Measurements from ENCODE around the gene CXCL3. TPM values are rescaled to one million over a fixed set of nuclear protein-coding genes. Genes with fewer than 3 reads are reported as not detected.

The CXCL3 gene
- total RNA-seq, 1 donor from 2014 or later = 0.20 TPM

DNA sequence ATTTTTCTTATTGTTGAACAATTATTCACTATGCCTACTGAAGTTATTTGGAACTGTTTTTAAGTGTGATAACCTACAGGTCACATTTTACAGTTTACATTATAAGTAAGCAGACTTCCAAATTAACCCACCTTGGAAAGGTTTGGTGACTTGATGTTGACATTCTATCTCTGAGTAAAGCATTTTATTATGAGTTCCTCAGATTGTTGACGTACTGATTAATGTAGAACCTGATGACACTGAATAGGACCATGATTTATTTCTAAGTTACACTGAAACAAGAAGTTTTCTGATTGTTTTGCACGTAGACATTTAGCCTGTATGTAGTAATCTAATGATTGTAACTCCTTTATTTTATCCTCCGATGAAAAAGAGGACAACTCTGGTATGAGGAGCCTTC is 17.0 kb upstream of the CXCL3 start:
- H3K4me3 Mint-ChIP-seq (ENCODE audit: unreplicated experiment) = no peak overlapping the region
- H3K9me3 Mint-ChIP-seq (ENCODE audit: low read depth) = no peaks in the 10 kb centered on the region
- H3K27me3 Mint-ChIP-seq (ENCODE audit: low read depth) = peaks cover 9% of the 10 kb centered on the region
- H3K4me1 Mint-ChIP-seq (ENCODE audit: low read depth) = peaks cover 17% of the 10 kb centered on the region
- TF ChIP-seq, protein P1, sequence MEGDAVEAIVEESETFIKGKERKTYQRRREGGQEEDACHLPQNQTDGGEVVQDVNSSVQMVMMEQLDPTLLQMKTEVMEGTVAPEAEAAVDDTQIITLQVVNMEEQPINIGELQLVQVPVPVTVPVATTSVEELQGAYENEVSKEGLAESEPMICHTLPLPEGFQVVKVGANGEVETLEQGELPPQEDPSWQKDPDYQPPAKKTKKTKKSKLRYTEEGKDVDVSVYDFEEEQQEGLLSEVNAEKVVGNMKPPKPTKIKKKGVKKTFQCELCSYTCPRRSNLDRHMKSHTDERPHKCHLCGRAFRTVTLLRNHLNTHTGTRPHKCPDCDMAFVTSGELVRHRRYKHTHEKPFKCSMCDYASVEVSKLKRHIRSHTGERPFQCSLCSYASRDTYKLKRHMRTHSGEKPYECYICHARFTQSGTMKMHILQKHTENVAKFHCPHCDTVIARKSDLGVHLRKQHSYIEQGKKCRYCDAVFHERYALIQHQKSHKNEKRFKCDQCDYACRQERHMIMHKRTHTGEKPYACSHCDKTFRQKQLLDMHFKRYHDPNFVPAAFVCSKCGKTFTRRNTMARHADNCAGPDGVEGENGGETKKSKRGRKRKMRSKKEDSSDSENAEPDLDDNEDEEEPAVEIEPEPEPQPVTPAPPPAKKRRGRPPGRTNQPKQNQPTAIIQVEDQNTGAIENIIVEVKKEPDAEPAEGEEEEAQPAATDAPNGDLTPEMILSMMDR (IDR thresholded peaks at IDR 0.05) = no peak
- H3K27ac Mint-ChIP-seq (ENCODE audit: unreplicated experiment) = no peak overlapping the region
- no peak for DNase-seq (ENCODE audit: low spot score)
- H3K36me3 Mint-ChIP-seq (ENCODE audit: low read depth) = no peaks in the 10 kb centered on the region

DNA sequence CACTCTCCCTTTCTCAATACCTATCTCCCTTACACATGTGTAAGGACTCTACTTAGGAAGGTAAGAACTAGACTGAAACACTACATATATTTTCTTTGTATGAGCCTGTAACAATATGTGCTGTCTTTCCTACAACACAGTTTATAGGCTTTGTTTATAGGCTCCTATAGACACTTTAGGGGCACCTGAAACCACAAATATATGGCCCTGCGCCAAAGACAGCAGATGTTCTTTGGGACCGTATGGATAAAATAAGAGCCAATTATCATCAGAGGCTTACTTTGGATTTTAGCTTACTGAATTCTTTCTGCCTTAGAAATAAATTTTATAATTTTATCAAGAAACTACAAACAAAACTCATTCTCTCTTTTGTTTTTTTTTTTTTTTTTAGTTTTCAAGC is 16.6 kb upstream of the CXCL3 start:
- H3K4me3 Mint-ChIP-seq (ENCODE audit: unreplicated experiment) = no peak overlapping the region
- H3K27me3 Mint-ChIP-seq (ENCODE audit: low read depth) = peaks cover 11% of the 10 kb centered on the region
- TF ChIP-seq, protein P1 (IDR thresholded peaks at IDR 0.05) = no peak
- H3K36me3 Mint-ChIP-seq (ENCODE audit: low read depth) = no peaks in the 10 kb centered on the region
- no peak overlapping the region for H3K27ac Mint-ChIP-seq (ENCODE audit: unreplicated experiment)
- peaks cover 17% of the 10 kb centered on the region for H3K4me1 Mint-ChIP-seq (ENCODE audit: low read depth)
- H3K9me3 Mint-ChIP-seq (ENCODE audit: low read depth) = no peaks in the 10 kb centered on the region
- no peak for DNase-seq (ENCODE audit: low spot score)

GRCh38 chr4:74054483-74055047 is 16.1 kb upstream of the CXCL3 start:
- H3K36me3 Mint-ChIP-seq (ENCODE audit: low read depth) = no peaks in the 10 kb centered on the region
- peaks cover 17% of the 10 kb centered on the region for H3K4me1 Mint-ChIP-seq (ENCODE audit: low read depth)
- H3K27me3 Mint-ChIP-seq (ENCODE audit: low read depth) = peaks cover 14% of the 10 kb centered on the region
- TF ChIP-seq, protein P1 (IDR thresholded peaks at IDR 0.05) = no peak
- no peaks in the 10 kb centered on the region for H3K9me3 Mint-ChIP-seq (ENCODE audit: low read depth)
- no peak overlapping the region for H3K27ac Mint-ChIP-seq (ENCODE audit: unreplicated experiment)
- DNase-seq (ENCODE audit: low spot score) = no peak
- H3K4me3 Mint-ChIP-seq (ENCODE audit: unreplicated experiment) = no peak overlapping the region

DNA sequence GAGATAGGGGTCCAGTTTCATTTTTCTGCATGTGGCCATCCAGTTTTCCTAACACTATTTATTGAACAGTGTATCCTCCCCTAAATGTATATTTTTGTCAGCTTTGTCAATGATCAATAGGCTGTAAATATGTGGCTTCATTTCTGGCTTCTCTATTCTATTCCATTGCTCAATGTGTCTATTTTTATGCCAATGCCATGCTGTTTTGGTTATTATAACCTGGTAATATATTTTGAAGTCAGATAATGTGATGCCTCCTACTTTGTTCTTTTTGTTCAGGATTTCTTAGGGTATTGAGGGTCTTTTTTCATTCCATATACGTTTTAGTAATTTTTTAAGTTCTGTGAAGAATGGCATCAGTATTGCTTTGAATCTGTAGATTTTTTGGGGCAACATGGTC is 8.7 kb upstream of the CXCL3 start:
- Mint-ChIP-seq H3K4me3 (ENCODE audit: unreplicated experiment) (no peak overlapping the region), H3K36me3 (ENCODE audit: low read depth) (peaks cover 1% of the 10 kb centered on the region), H3K27ac (ENCODE audit: unreplicated experiment) (no peak overlapping the region), H3K27me3 (ENCODE audit: low read depth) (peaks cover 20% of the 10 kb centered on the region), H3K4me1 (ENCODE audit: low read depth) (peaks cover 3% of the 10 kb centered on the region), H3K9me3 (ENCODE audit: low read depth) (peaks cover 18% of the 10 kb centered on the region)
- TF ChIP-seq, protein P1 (IDR thresholded peaks at IDR 0.05) = no peak
- no peak for DNase-seq (ENCODE audit: low spot score)

- Mint-ChIP-seq H3K9me3 (ENCODE audit: low read depth) (peaks cover 18% of the 10 kb centered on the region), H3K4me3 (ENCODE audit: unreplicated experiment) (no peak overlapping the region), H3K4me1 (ENCODE audit: low read depth) (peaks cover 3% of the 10 kb centered on the region), H3K27me3 (ENCODE audit: low read depth) (peaks cover 22% of the 10 kb centered on the region), H3K27ac (ENCODE audit: unreplicated experiment) (no peak overlapping the region), H3K36me3 (ENCODE audit: low read depth) (peaks cover 1% of the 10 kb centered on the region)
- TF ChIP-seq, protein P1 (IDR thresholded peaks at IDR 0.05) = no peak
- DNase-seq (ENCODE audit: low spot score) = no peak
These were observed 7.3 kb upstream of the CXCL3 start for GRCh38 chr4:74045772-74046171.

All from chondrocyte (in vitro differentiated cells).